A549 (cell line): ENCODE data around the gene ACAD11. TPM values are rescaled to one million over a fixed set of nuclear protein-coding genes. Genes with fewer than 3 reads are reported as not detected.

Source experiments
- ATAC-seq, 2 experiments: fragments of 200-7000 bp in 1 of 2; fragments of >200 bp in 1 of 2; cut with Nextera tagmentation in 1 of 2; cut with Tn5 transposase in 1 of 2; 3 replicates each; pipeline versions ENCODE4 v1.8.0 to v1.9.1; 2018 to 2020; ENCODE audit warnings: mild to moderate bottlenecking in 1 of 2, moderate library complexity in 1 of 2
- CTCF ChIA-PET: fragments of 300-600 bp; sonication (Branson Sonifier 250); formaldehyde crosslinking; extraction: SDS; loops from one replicate; lab custom pipeline; 2021; ENCODE audit warnings: antibody characterized with exemption, inconsistent platforms; lab: Yijun Ruan, JAX
- POLR2A ChIA-PET: fragments of 350-600 bp; formaldehyde crosslinking; extraction: SDS; loops from one replicate; lab custom pipeline; 2021; ENCODE audit warnings: antibody characterized with exemption, inconsistent platforms; lab: Yijun Ruan, JAX
- DNase-seq, 2 experiments: peaks; one replicate each; pipeline versions ENCODE4 v3.0.0 to v3.0.0-alpha.2; 2011 to 2016; ENCODE audit warnings: low read depth in 1 of 2, low spot score in 1 of 2
- FAIRE-seq: peaks from 2 replicates; lab custom pipeline; 2011; peaks lifted over from hg19 to GRCh38; lab: Jason Lieb, UNC
- H3K27ac ChIP-seq, 2 experiments: fragments of >200 bp; sonication (Bioruptor Twin); formaldehyde crosslinking; 3 replicates each; pipeline ENCODE4 v1.5.1; 2016 to 2017
- H3K4me1 ChIP-seq: fragments of >200 bp; sonication (Bioruptor Twin); formaldehyde crosslinking; 3 replicates; pipeline ENCODE4 v1.6.1; 2016
- H3K4me2 ChIP-seq: fragments of >200 bp; sonication (Bioruptor Twin); formaldehyde crosslinking; 3 replicates; pipeline ENCODE4 v1.6.1; 2016
- H3K4me3 ChIP-seq: fragments of >200 bp; sonication (Bioruptor Twin); formaldehyde crosslinking; 3 replicates; pipeline ENCODE4 v1.5.1; 2016
- H3K9me3 ChIP-seq: fragments of >200 bp; sonication (Bioruptor Twin); formaldehyde crosslinking; 3 replicates; pipeline ENCODE4 v1.6.1; 2016
- ATOH8 ChIP-seq: fragments of 250-450 bp; sonication (Bioruptor Pico); IDR thresholded peaks from 2 replicates; pipeline ENCODE4 v1.5.0; 2020; ENCODE audit warnings: low read depth, mild to moderate bottlenecking, moderate library complexity
- BHLHE40 ChIP-seq: IDR thresholded peaks from 2 replicates; pipeline ENCODE4 v1.6.1; 2012; ENCODE audit warnings: low read depth, low read length, inconsistent platforms
- CBX2 ChIP-seq: fragments of 200-600 bp; sonication (generic); IDR thresholded peaks from 2 replicates; pipeline ENCODE4 v1.6.1; 2016; ENCODE audit warnings: low read depth, mild to moderate bottlenecking, borderline replicate concordance
- CBX8 ChIP-seq: fragments of 200-600 bp; sonication (generic); IDR thresholded peaks from 2 replicates; pipeline ENCODE4 v1.6.1; 2016
- CTCF ChIP-seq: fragments of >200 bp; sonication (Bioruptor Twin); formaldehyde crosslinking; IDR thresholded peaks from 3 replicates; pipeline ENCODE4 v1.5.1; 2016
- EP300 ChIP-seq, 2 experiments: fragments of >200 bp; sonication (Bioruptor Twin); formaldehyde crosslinking; IDR thresholded peaks; 2 replicates in 1 of 2; 3 replicates in 1 of 2; pipeline ENCODE4 v1.6.1; 2016 to 2017
- FOSB ChIP-seq: fragments of 250-450 bp; sonication (Bioruptor Pico); IDR thresholded peaks from 2 replicates; pipeline ENCODE4 v1.5.0; 2020; ENCODE audit warnings: mild to moderate bottlenecking, moderate library complexity
- HDAC2 ChIP-seq: fragments of 200-600 bp; sonication (generic); IDR thresholded peaks from 2 replicates; pipeline ENCODE4 v1.6.1; 2016
- HMGXB4 ChIP-seq: fragments of 250-450 bp; sonication (Bioruptor Pico); IDR thresholded peaks from 2 replicates; pipeline ENCODE4 v1.5.0; 2021; ENCODE audit warnings: mild to moderate bottlenecking, moderate library complexity, borderline replicate concordance
- HOXA7 ChIP-seq: fragments of 250-450 bp; sonication (Bioruptor Pico); IDR thresholded peaks from 2 replicates; pipeline ENCODE4 v1.5.0; 2020; ENCODE audit warnings: mild to moderate bottlenecking, moderate library complexity
- HOXB13 ChIP-seq: fragments of 250-450 bp; sonication (Bioruptor Pico); IDR thresholded peaks from 2 replicates; pipeline ENCODE4 v1.5.0; 2020; ENCODE audit warnings: low read depth, mild to moderate bottlenecking, moderate library complexity
- JUN ChIP-seq, 2 experiments: fragments of >200 bp; sonication (Bioruptor Twin); formaldehyde crosslinking; IDR thresholded peaks; 2 replicates in 1 of 2; 3 replicates in 1 of 2; pipeline ENCODE4 v1.6.1; 2016 to 2017
- JUNB ChIP-seq: fragments of >200 bp; sonication (Bioruptor Twin); formaldehyde crosslinking; IDR thresholded peaks from 2 replicates; pipeline ENCODE4 v1.6.1; 2016
- KDM1A ChIP-seq: fragments of 200-600 bp; sonication (generic); IDR thresholded peaks from 2 replicates; pipeline ENCODE4 v1.6.1; 2016; ENCODE audit warnings: low read depth, mild to moderate bottlenecking
- KDM5A ChIP-seq: fragments of 200-600 bp; sonication (generic); IDR thresholded peaks from 2 replicates; pipeline ENCODE4 v1.6.1; 2016; ENCODE audit warnings: antibody characterized with exemption, mild to moderate bottlenecking
- PHF8 ChIP-seq: fragments of 200-600 bp; sonication (generic); IDR thresholded peaks from 2 replicates; pipeline ENCODE4 v1.6.1; 2016; ENCODE audit warnings: low read depth, mild to moderate bottlenecking, antibody characterized with exemption, moderate library complexity, borderline replicate concordance
- POLR2AphosphoS2 ChIP-seq: conservative IDR thresholded peaks from 2 replicates; pipeline ENCODE4 v1.6.1; 2012; ENCODE audit warnings: low read length, improper control_type of control experiment, inconsistent platforms
- REST ChIP-seq: fragments of 200-600 bp; sonication (generic); IDR thresholded peaks from 2 replicates; pipeline ENCODE4 v1.6.1; 2016; ENCODE audit warnings: antibody characterized with exemption, mild to moderate bottlenecking, moderate library complexity
- RFX5 ChIP-seq: fragments of 450-650 bp; IDR thresholded peaks from 2 replicates; pipeline ENCODE4 v1.7.1; 2014; ENCODE audit warnings: antibody characterized with exemption, mild to moderate bottlenecking, moderate library complexity
- TFCP2L1 ChIP-seq: fragments of 250-450 bp; sonication (Bioruptor Pico); IDR thresholded peaks from 2 replicates; pipeline ENCODE4 v1.5.0; 2021; ENCODE audit warnings: mild to moderate bottlenecking
- USF2 ChIP-seq: fragments of 450-650 bp; IDR thresholded peaks from 2 replicates; pipeline ENCODE4 v1.6.1; 2014; ENCODE audit warnings: antibody characterized with exemption
- ZC3H11A ChIP-seq: fragments of 450-650 bp; IDR thresholded peaks from 2 replicates; pipeline ENCODE4 v1.6.1; 2014; ENCODE audit warnings: antibody characterized with exemption, mild to moderate bottlenecking
- WGBS: methylation state at CpG from one replicate; pipeline ENCODE4 v1.1.6; 2017; ENCODE audit errors: missing lambda C conversion rate; 5-methylcytosine and 5-hydroxymethylcytosine counted together
- polyA plus RNA-seq, 4 experiments: library from polyadenylated mRNA; depleted of rRNA in 3 of 4; stranded (reverse); fragments of >200 nt; fragmentation: RNase III in 1 of 4; extraction: RNeasy Plus Mini Kit Qiagen cat#74134 plus additional on column Dnase treatment in 1 of 4; gene quantifications; 2 replicates in 3 of 4; 3 replicates in 1 of 4; pipeline ENCODE4 v1.2.3, GENCODE V29; 2011 to 2017
- TF ChIP-seq, protein P1 (sequence below): fragments of >200 bp; sonication (Bioruptor Twin); formaldehyde crosslinking; IDR thresholded peaks from 3 replicates; pipeline ENCODE4 v1.6.1; 2016
- TF ChIP-seq, protein P2 (sequence below): IDR thresholded peaks from 2 replicates; pipeline ENCODE4 v1.6.1; 2012

Gene ACAD11
- polyA plus RNA-seq, 2 of the 4 experiments (the other 2 are of a cell fraction), result 10.3 to 19.2 TPM

DNA sequence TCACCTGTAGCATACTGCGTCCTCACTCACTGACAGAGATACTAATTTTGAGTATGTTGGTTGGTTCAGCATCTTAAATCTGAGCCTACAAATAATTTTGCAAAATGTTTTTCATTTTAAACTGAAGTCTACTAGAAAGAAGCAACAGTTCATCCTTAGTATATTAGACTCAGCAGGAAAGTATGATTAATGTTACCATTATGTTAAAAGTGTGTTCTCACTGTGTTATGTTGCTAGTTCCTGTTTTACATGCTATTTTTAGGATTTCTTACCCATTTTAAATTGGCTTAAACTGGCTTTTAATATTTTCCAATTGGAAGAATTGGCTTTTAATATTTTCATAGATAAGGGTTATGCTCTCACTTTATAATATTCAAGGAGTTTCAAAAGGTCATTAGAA is 36.8 kb downstream of the ACAD11 start:
- WGBS, result 100% methylated on average over 1 of the region's 1 CpG
- no peaks in the 10 kb centered on the region for H3K4me1 ChIP-seq
- no peak for ATAC-seq
- H3K27ac ChIP-seq, result no peak overlapping the region
- H3K4me3 ChIP-seq, result no peak overlapping the region
- no peak for DNase-seq
- TF ChIP-seq KDM5A, result no peak
- TF ChIP-seq, protein P1, sequence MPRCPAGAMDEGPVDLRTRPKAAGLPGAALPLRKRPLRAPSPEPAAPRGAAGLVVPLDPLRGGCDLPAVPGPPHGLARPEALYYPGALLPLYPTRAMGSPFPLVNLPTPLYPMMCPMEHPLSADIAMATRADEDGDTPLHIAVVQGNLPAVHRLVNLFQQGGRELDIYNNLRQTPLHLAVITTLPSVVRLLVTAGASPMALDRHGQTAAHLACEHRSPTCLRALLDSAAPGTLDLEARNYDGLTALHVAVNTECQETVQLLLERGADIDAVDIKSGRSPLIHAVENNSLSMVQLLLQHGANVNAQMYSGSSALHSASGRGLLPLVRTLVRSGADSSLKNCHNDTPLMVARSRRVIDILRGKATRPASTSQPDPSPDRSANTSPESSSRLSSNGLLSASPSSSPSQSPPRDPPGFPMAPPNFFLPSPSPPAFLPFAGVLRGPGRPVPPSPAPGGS, result no peak
- H3K4me2 ChIP-seq, result no peak overlapping the region
- POLR2A ChIA-PET, result no interaction called here
- CTCF ChIA-PET, result no interaction called here
- no peak for FAIRE-seq
- no peaks in the 10 kb centered on the region for H3K9me3 ChIP-seq

GRCh38 chr3:132622148-132622547 is 37.5 kb downstream of the ACAD11 start:
- ATAC-seq (no peak), FAIRE-seq (no peak), DNase-seq (no peak)
- H3K4me1 ChIP-seq, result no peaks in the 10 kb centered on the region
- no peak overlapping the region for H3K4me3 ChIP-seq
- WGBS, result 95% methylated on average over 1 of the region's 1 CpG
- ChIA-PET CTCF (no interaction called here), POLR2A (no interaction called here)
- TF ChIP-seq POLR2AphosphoS2 (no peak), KDM1A (no peak), TFCP2L1 (no peak), PHF8 (no peak), FOSB (no peak), RFX5 (no peak)
- H3K4me2 ChIP-seq, result no peak overlapping the region
- H3K27ac ChIP-seq, result no peak overlapping the region
- no peaks in the 10 kb centered on the region for H3K9me3 ChIP-seq

GRCh38 chr3:132616780-132617179 is 42.8 kb downstream of the ACAD11 start:
- H3K4me1 ChIP-seq, result no peaks in the 10 kb centered on the region
- H3K4me3 ChIP-seq, result no peak overlapping the region
- ChIA-PET POLR2A (no interaction called here), CTCF (interaction anchor here (0.7 kb wide), 1 partner anchor 25 kb away, joined by 3 read pairs; no protein-coding TSS in a partner anchor)
- 94% methylated on average over 1 of the region's 1 CpG for WGBS
- H3K9me3 ChIP-seq, result no peaks in the 10 kb centered on the region
- no peak overlapping the region for H3K4me2 ChIP-seq
- no peak overlapping the region for H3K27ac ChIP-seq
- no peak for FAIRE-seq
- no peak for ATAC-seq
- DNase-seq, result no peak
- TF ChIP-seq CTCF (no peak), HOXA7 (no peak), HMGXB4 (CRISPR knock-in tag) (no peak), CBX8 (no peak), USF2 (no peak), HDAC2 (no peak), JUNB (no peak), CBX2 (no peak), ZC3H11A (no peak), HOXB13 (CRISPR knock-in tag) (no peak), JUN (IDR thresholded peaks at IDR 0.05) (no peak), BHLHE40 (no peak), KDM5A (no peak), ATOH8 (no peak), REST (no peak), EP300 (IDR thresholded peaks at IDR 0.05) (no peak)
- TF ChIP-seq, protein P2, sequence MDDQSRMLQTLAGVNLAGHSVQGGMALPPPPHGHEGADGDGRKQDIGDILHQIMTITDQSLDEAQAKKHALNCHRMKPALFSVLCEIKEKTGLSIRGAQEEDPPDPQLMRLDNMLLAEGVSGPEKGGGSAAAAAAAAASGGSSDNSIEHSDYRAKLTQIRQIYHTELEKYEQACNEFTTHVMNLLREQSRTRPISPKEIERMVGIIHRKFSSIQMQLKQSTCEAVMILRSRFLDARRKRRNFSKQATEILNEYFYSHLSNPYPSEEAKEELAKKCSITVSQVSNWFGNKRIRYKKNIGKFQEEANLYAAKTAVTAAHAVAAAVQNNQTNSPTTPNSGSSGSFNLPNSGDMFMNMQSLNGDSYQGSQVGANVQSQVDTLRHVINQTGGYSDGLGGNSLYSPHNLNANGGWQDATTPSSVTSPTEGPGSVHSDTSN, result no peak
